Head of caudate nucleus (tissue), 42 donors: Measurements from ENCODE around the gene TIPIN.
"Not testable (repeated sequence)": the region's sequence is repeated elsewhere in the genome, so short reads cannot be mapped to it uniquely, and the experiment has no call there.

Experiments
- DNase-seq, 42 donors: peaks; one replicate each; pipeline versions ENCODE4 v3.0.0 to v3.0.0-alpha.2; 2020 to 2021; ENCODE audit warnings: mixed read lengths in 7 of 42
- intact Hi-C: fragments of 100-400 bp; cut with DNase I; formaldehyde crosslinking; loops from one replicate; pipeline ENCODE4 v1.15.0; 2022

The TIPIN gene

GRCh38 chr15:66310786-66311185, 45.7 kb downstream of the TIPIN start:
- intact Hi-C loops = no loop called here
- DNase-seq = no peak

- intact Hi-C loops = no loop called here
Measured at GRCh38 chr15:66309828-66310227, 46.7 kb downstream of the TIPIN start.

DNA sequence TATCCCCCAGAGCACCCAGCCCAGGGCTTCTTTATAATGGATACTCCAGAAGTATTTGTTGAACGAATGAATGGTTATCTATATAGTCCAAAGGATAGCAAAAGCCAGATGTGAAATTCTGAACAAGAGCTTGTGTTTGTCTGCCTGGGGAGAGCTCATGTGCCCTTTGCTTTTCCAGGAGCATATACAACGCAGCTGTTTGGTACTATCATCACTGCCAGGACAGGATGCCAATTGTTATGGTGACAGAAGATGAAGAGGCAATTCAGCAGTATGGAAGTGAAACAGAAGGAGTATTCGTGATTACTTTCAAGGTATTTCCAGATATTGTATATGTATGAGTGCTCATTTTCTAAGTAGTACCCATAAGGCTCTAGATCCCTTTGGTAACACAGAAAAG, 48.0 kb downstream of the TIPIN start:
- no peak for DNase-seq
- intact Hi-C loops = no loop called here

More at GRCh38 chr15:66309828-66310227, 46.7 kb downstream of the TIPIN start:
- DNase-seq = no peak

- intact Hi-C loops = no loop called here
- DNase-seq = no peak
Measured at GRCh38 chr15:66306381-66306780, 50.1 kb downstream of the TIPIN start.

DNA sequence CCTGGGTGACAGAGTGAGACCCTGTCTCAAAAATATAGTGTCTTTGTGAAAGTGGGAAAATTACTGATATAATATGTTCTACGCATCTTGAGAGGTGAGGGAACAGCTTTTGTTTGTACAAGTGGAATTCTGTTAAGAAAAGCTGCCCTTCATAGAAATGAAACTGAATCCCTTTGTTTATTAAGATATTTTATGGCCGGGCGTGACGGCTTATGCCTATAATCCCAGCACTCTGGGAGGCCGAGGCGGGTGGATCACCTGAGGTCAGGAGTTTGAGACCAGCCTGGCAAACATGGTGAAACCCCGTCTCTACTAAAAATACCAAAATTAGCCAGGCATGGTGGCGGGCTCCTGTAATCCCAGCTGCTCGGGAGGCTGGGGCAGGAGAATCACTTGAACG, 52.1 kb downstream of the TIPIN start:
- DNase-seq, intact Hi-C loops: not testable (repeated sequence)

- intact Hi-C loops = no loop called here
Measured at GRCh38 chr15:66302489-66303278, 53.8 kb downstream of the TIPIN start.

DNA sequence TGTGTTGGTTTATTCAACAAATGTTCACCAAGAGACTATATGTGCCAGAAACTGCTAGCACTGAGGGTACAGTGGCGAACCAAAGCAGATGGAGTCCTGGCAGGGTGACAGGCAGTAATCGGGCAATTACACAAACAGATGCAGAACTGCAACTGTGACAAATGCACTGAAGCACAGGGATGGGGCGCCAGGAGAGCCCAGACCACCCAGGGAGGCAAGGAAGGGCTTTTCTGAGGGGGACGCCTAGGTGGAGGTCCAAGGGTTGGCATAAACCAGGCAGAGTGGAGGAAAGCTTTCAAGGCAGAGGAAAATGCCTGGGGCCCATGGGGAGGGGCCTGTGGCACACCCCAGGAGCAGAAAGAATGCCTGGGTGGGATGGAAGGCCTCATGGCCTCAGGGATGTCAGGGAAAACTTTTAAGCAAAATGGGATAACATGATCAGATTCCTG, 57.7 kb downstream of the TIPIN start:
- no peak for DNase-seq
- intact Hi-C loops = loop anchor here (10.0 kb wide), 1 partner anchor 684 kb away; the partner anchor contains the start of gene INTS14

More at GRCh38 chr15:66302489-66303278, 53.8 kb downstream of the TIPIN start:
- DNase-seq = no peak

DNA sequence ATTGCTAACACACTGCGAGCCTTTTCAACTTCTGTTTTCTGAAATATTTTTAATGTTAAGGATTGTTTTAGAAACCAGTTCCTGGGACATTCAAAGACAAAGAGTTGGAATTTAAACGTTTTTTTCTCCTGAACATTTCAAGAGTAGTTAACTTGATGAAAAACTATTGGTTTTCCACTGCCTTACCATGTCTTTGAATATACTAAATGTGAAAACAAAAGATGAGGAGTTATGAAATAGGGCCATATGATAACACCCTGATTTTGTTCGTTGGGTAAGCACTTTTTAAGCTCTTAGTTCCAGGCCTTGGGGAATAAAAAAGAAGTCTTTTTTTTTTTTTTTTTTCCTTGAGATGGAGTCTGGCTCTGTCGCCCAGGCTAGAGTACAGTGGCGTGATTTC, 60.3 kb downstream of the TIPIN start:
- intact Hi-C loops = loop anchor here (10.0 kb wide), 1 partner anchor 681 kb away; the partner anchor contains the start of gene INTS14
- no peak for DNase-seq

DNA sequence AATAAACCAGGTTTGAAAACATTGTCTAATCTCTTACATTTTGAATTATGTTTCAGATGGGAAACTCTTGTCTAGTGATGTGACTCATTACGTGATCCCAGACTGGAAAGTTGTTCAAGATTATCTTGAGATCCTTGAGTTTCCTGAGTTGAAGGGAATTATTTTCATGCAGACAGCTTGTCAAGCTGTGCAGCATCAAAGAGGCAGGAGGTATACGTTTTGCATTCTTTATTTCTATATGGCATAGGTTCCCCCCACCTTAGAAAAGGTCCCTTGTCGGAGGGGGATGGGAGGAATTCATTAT, 61.6 kb downstream of the TIPIN start:
- no peak for DNase-seq
- intact Hi-C loops = loop anchor here (10.0 kb wide), 1 partner anchor 680 kb away; the partner anchor contains the start of gene INTS14

GRCh38 chr15:66294157-66294931, 62.1 kb downstream of the TIPIN start:
- intact Hi-C loops = loop anchor here (10.0 kb wide), 1 partner anchor 680 kb away; the partner anchor contains the start of gene INTS14
- DNase-seq = peak in 18 of 42 donors; percentile 5 to 44 (median 16)

- DNase-seq = peak in 40 of 42 donors; percentile 6 to 77 (median 54)
- intact Hi-C loops = loop anchor here (10.0 kb wide), 1 partner anchor 679 kb away; the partner anchor contains the start of gene INTS14
Measured at GRCh38 chr15:66293419-66294156, 62.9 kb downstream of the TIPIN start, which contains the start of gene DIS3L. TSS of gene DIS3L (plus strand) at chr15:66293568. CDS start at chr15:66293597, 29 bp downstream.

DNA sequence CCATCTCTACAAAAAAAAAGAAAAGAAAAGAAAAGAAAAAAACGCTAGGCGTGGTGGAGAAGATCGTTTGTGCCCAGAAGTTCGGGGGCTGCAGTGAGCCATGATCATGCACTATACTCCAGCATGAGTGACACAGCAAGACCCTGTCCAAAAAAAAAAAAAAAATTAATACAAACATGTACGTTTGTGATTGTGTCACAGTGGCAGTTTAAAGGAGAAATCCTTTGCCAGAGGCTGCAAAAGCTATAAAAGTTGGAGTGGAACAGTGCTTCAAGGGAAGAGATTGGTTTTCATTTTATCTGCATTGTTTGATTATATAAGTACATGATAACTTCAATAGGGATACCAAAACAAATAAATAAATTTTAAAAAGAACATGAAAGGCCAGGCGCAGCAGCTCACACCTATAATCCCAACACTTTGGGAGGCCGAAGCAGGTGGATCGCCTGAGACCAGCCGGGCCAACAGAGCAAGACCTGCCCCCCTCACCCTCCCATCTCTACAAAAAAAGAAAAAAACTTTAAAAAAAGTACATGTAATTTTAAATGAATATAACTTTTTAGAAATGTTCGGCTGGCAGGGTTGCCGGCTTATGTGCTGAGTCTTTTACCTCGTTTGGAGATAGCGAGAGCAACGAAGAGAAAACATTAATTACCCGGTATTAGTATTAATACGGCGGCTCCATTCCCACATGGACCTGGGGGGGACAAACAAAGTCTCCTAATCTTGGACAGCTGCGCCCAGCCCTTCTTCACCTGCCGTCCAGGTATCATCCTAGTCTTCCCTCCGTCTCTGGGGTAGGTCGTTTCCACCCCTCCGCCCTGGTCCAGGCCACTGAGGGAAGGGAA, 63.7 kb downstream of the TIPIN start:
- peak in 13 of 42 donors; percentile 3 to 72 (median 13) for DNase-seq
- intact Hi-C loops = loop anchor here (10.0 kb wide), 1 partner anchor 678 kb away; the partner anchor contains the start of gene INTS14

GRCh38 chr15:66291816-66292570, 64.5 kb downstream of the TIPIN start:
- intact Hi-C loops = loop anchor here (10.0 kb wide), 1 partner anchor 677 kb away; the partner anchor contains the start of gene INTS14
- no peak for DNase-seq

- intact Hi-C loops = loop anchor here (10.0 kb wide), 1 partner anchor 676 kb away; the partner anchor contains the start of gene INTS14
- DNase-seq = no peak
Measured at GRCh38 chr15:66290518-66290917, 66.0 kb downstream of the TIPIN start.

GRCh38 chr15:66290007-66290406, 66.5 kb downstream of the TIPIN start:
- intact Hi-C loops = loop anchor here (10.0 kb wide), 1 partner anchor 675 kb away; the partner anchor contains the start of gene INTS14

GRCh38 chr15:66288551-66289185, 67.8 kb downstream of the TIPIN start:
- no peak for DNase-seq
- intact Hi-C loops = loop anchor here (5.0 kb wide), 1 partner anchor 371 kb away; no protein-coding TSS in a partner anchor

More at GRCh38 chr15:66290007-66290406, 66.5 kb downstream of the TIPIN start:
- no peak for DNase-seq
